Stimulated activated CD4-positive, alpha-beta T cell treated with anti-CD3 and anti-CD28 coated beads, Interleukin-1b, Interleukin-23, amount 100 ng/mL, for 4 hours (primary cell): ENCODE results near the gene LRP5.
"Not testable (repeated sequence)": the region's sequence is repeated elsewhere in the genome, so short reads cannot be mapped to it uniquely, and the experiment has no call there.

ENCODE experiments used
- DNase-seq, 2 donors: peaks; one replicate each; pipeline ENCODE4 v3.0.0-alpha.2; 2020; ENCODE audit warnings: low read depth in 2 of 2

LRP5 gene

GRCh38 chr11:68329536-68329935 lies 17.1 kb downstream of the LRP5 start:
- DNase-seq = no peak

GRCh38 chr11:68329978-68330699 lies 17.7 kb downstream of the LRP5 start:
- no peak for DNase-seq

GRCh38 chr11:68330700-68331337 lies 18.4 kb downstream of the LRP5 start:
- no peak for DNase-seq

- DNase-seq = no peak
Measured at GRCh38 chr11:68331338-68331947, 19.1 kb downstream of the LRP5 start.

- DNase-seq = no peak
Measured at GRCh38 chr11:68332186-68332585, 19.8 kb downstream of the LRP5 start.

- DNase-seq = no peak
Measured at GRCh38 chr11:68333173-68333572, 20.8 kb downstream of the LRP5 start.

- no peak for DNase-seq
Measured at GRCh38 chr11:68334923-68335322, 22.5 kb downstream of the LRP5 start.

GRCh38 chr11:68335683-68336082 lies 23.3 kb downstream of the LRP5 start:
- no peak for DNase-seq

- DNase-seq = no peak
Measured at GRCh38 chr11:68336716-68337115, 24.3 kb downstream of the LRP5 start.

- no peak for DNase-seq
Measured at GRCh38 chr11:68337399-68337835, 25.0 kb downstream of the LRP5 start.

- no peak for DNase-seq
Measured at GRCh38 chr11:68338051-68338780, 25.8 kb downstream of the LRP5 start.

- DNase-seq = no peak
Measured at GRCh38 chr11:68340003-68340767, 27.8 kb downstream of the LRP5 start.

GRCh38 chr11:68340784-68341556 lies 28.6 kb downstream of the LRP5 start:
- DNase-seq = no peak

- DNase-seq = no peak
Measured at GRCh38 chr11:68341557-68342458, 29.4 kb downstream of the LRP5 start.

- DNase-seq = no peak
Measured at GRCh38 chr11:68342459-68343158, 30.2 kb downstream of the LRP5 start.

- DNase-seq = no peak
Measured at GRCh38 chr11:68343761-68344256, 31.4 kb downstream of the LRP5 start.

- DNase-seq = not testable (repeated sequence)
Measured at GRCh38 chr11:68344821-68345220, 32.4 kb downstream of the LRP5 start.

- DNase-seq = no peak
Measured at GRCh38 chr11:68345776-68346461, 33.5 kb downstream of the LRP5 start.
